Jurkat, Clone E6-1 (cell line): ENCODE measurements around the gene BID.

Experiments used
- DNase-seq: peaks from one replicate; pipeline ENCODE4 v3.0.0-alpha.2; 2011; ENCODE audit warnings: low read depth, low spot score
- H3K4me3 ChIP-seq: 2 replicates; pipeline ENCODE4 v1.5.1; 2011; ENCODE audit warnings: mild to moderate bottlenecking, low read length, control low read depth, moderate library complexity

Gene BID

GRCh38 chr22:17692841-17693240 is 81.4 kb downstream of the BID start:
- H3K4me3 ChIP-seq: no peak overlapping the region
- DNase-seq: no peak

- no peak overlapping the region for H3K4me3 ChIP-seq
- DNase-seq: no peak
These were observed 90.0 kb downstream of the BID start for GRCh38 chr22:17684245-17684644.
